ENCODE results near the gene LILRB3.
"Not testable (repeated sequence)": the region's sequence is repeated elsewhere in the genome, so short reads cannot be mapped to it uniquely, and the experiment has no call there.

Gene LILRB3

DNA sequence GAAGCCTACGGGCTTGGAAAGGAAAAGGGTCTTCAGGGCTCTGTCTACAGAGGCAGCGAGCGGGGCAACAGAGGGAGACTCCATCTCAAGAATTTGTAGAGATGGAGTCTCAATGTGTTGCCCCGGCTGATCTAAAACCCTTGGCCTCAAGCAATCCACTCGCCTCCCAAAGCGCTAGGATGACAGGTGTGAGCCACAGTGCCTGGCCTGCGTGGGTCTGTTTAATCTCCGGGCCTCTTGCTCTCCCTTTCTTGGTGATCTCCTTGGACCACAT is 14.1 kb downstream of the LILRB3 start:
- Histone ChIP-seq H3K4me1 (peaks cover 80% of the 10 kb centered on the region), H3K36me3 (peaks cover 91% of the 10 kb centered on the region), H3K4me3 (no peak overlapping the region), H3K27me3 (no peaks in the 10 kb centered on the region), H3K4me2 (peak overlapping the region; percentile 97), H3K27ac (peak overlapping the region; percentile 51), H4K20me1 (peaks cover 100% of the 10 kb centered on the region), H3K9ac (peak overlapping the region; percentile 51), H3K9me3 (peaks cover 7% of the 10 kb centered on the region; the same call in 1 of the 2 replicates)
- no peak for TF ChIP-seq Cebpa-rat (IDR thresholded peaks at IDR 0.05)

DNA sequence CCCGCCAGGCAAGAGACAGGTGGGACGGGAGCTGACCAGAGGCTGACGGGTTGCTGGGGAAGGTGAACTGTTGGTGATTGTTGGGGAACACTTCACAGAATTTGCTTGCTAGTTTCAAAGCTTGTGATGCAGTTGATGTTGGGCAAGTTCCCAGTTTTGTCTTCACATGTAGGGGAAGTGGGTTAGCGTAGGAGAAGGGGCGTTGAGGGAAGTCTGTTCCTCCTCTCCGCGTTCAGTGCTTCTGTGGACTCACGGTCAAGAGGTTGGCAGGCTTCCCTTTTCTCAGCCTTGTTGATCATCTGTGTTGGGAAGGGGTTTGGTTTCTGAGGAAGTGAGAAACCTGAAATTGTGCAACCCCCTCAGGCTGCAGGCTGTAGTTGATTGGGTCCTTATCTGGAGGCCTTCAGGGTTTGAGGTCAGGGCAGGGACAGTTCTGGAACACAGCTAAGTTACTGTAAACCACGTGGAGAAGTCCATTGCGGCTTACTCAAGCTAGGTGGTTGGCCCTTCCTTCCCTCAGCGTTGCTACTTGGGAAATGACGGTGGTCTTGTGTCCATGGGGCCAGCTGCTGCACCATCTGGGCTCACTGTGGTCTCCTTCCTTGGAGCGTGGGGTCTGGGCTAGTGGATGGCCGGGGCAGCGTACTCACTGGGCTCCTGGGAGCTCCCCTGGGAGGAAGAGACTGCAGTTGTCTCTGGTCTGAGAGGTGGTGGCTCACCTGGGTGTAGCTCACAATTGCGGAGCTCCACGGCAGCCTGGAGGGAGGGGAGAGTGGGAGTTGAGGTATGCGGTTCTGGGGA is 14.6 kb downstream of the LILRB3 start:
- Histone ChIP-seq H3K9ac (peak overlapping the region; percentile 51), H3K4me2 (peak overlapping the region; percentile 97), H3K27ac (peak overlapping the region; percentile 51), H3K4me1 (peaks cover 86% of the 10 kb centered on the region), H3K27me3 (no peaks in the 10 kb centered on the region), H3K9me3 (0 out of 2 replicates have a peak, but pooled peaks cover 2% of the 10 kb centered on the region), H3K36me3 (peaks cover 92% of the 10 kb centered on the region), H4K20me1 (peaks cover 100% of the 10 kb centered on the region), H3K4me3 (no peak overlapping the region)
- TF ChIP-seq Cebpa-rat (IDR thresholded peaks at IDR 0.05): peak; percentile 90

DNA sequence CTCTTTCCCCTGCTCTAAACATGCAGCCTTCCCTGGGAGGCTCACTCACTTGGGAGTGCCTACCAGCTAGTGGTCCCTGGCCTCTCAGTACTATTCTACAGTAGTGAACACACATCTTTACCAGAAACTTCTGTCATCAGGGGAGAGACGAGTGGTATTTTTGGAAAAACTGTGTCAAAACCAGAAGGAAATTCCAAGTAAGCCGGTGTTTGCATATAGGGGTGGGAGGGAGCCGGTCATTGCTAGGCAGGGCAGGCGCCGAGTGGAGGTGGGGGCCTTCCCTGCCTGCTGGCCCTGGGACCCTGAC is 15.2 kb downstream of the LILRB3 start:
- TF ChIP-seq Cebpa-rat (IDR thresholded peaks at IDR 0.05): no peak
- Histone ChIP-seq H3K4me2 (peak overlapping the region; percentile 97), H3K4me3 (no peak overlapping the region), H3K9me3 (no peaks in the 10 kb centered on the region), H3K4me1 (peaks cover 91% of the 10 kb centered on the region), H3K36me3 (peaks cover 93% of the 10 kb centered on the region), H4K20me1 (peaks cover 100% of the 10 kb centered on the region), H3K9ac (peak overlapping the region; percentile 51; the same call in 1 of the 2 replicates), H3K27ac (peak overlapping the region; percentile 51; the same call in 1 of the 2 replicates), H3K27me3 (no peaks in the 10 kb centered on the region)

DNA sequence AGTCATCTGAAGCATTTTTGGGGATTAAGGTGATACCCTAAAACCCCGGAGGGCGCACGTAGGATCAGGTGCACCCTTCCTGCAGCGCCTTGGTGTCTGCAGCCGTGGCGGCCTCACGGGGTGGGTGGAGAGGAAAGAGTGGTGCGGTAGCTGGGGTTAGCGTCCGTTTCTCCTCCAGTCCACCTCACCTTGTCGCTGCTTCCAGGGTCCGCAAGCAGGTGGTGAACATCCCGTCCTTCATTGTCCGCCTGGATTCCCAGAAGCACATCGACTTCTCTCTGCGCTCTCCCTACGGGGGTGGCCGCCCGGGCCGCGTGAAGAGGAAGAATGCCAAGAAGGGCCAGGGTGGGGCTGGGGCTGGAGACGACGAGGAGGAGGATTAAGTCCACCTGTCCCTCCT is 15.6 kb downstream of the LILRB3 start:
- peaks cover 96% of the 10 kb centered on the region for H3K4me1 ChIP-seq

DNA sequence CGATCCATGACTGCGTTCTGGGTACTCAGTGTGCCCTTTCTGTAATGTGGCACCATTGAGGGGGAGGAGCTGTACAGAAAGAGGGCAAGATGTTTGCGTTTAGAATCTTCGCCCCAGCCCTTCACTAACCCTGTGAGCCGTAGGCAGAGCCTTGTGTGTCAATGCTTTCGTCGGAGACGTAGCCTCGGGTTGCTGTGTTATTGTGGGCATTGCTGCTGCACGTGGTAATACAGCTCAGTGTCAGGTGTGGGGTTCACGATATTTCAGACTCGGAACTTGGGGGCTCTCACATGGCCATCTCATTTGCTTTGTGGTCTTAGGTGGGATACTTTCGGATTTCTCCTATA is 16.0 kb downstream of the LILRB3 start:
- TF ChIP-seq Cebpa-rat (IDR thresholded peaks at IDR 0.05): no peak
- H3K27me3 ChIP-seq: no peaks in the 10 kb centered on the region
- H3K9ac ChIP-seq: peak overlapping the region; percentile 51
- peaks cover 99% of the 10 kb centered on the region for H3K4me1 ChIP-seq
- H3K9me3 ChIP-seq: no peaks in the 10 kb centered on the region
- no peak overlapping the region for H3K27ac ChIP-seq
- peak overlapping the region; percentile 97 for H3K4me2 ChIP-seq
- peaks cover 93% of the 10 kb centered on the region for H3K36me3 ChIP-seq
- H3K4me3 ChIP-seq: no peak overlapping the region
- H4K20me1 ChIP-seq: peaks cover 100% of the 10 kb centered on the region

More for the DNA sequence above, 15.6 kb downstream of the LILRB3 start:
- not testable (repeated sequence) for H3K27me3 ChIP-seq, H3K4me3 ChIP-seq, H3K9me3 ChIP-seq, H3K27ac ChIP-seq
- Histone ChIP-seq H4K20me1 (peaks cover 100% of the 10 kb centered on the region), H3K36me3 (peaks cover 93% of the 10 kb centered on the region), H3K4me2 (peak overlapping the region; percentile 97), H3K9ac (peak overlapping the region; percentile 51)

DNA sequence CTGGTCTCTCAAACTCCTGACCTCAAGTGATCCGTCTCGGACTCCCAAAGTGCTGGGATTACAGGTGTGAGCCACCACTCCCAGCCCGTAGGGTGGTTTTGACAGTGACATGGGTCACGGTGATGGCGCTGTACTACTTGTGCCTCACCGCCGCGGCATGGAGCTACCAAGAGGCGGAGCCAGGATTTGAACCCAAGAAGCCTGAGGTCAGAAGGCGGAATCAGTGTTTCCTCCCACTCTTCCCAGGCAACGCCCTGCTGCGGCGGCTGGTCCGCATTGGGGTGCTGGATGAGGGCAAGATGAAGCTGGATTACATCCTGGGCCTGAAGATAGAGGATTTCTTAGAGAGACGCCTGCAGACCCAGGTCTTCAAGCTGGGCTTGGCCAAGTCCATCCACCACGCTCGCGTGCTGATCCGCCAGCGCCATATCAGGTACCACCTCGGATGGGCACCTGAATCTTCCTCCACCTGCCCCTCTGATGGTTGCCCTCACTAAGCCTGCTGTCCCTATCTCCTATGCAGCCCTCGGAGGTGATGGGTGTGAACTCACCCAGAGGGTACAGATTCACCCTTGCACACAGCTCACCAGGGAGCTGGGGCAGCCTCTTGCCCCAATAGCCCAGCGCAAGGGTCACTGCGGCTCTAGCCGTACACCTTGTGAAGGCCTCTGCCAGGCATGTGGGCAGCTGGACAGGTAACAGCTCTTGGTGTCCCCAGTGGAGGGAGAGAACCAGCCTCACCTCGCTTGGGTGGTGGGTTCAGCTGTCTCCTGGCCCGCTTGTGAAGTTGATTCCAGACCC is 16.6 kb downstream of the LILRB3 start:
- Histone ChIP-seq H3K9ac (peak overlapping the region; percentile 51), H3K27ac (no peak overlapping the region), H3K27me3 (no peaks in the 10 kb centered on the region), H3K4me1 (peaks cover 96% of the 10 kb centered on the region), H4K20me1 (peaks cover 100% of the 10 kb centered on the region), H3K9me3 (no peaks in the 10 kb centered on the region), H3K36me3 (peaks cover 93% of the 10 kb centered on the region), H3K4me2 (peak overlapping the region; percentile 97), H3K4me3 (no peak overlapping the region)
- TF ChIP-seq Cebpa-rat (IDR thresholded peaks at IDR 0.05): no peak

DNA sequence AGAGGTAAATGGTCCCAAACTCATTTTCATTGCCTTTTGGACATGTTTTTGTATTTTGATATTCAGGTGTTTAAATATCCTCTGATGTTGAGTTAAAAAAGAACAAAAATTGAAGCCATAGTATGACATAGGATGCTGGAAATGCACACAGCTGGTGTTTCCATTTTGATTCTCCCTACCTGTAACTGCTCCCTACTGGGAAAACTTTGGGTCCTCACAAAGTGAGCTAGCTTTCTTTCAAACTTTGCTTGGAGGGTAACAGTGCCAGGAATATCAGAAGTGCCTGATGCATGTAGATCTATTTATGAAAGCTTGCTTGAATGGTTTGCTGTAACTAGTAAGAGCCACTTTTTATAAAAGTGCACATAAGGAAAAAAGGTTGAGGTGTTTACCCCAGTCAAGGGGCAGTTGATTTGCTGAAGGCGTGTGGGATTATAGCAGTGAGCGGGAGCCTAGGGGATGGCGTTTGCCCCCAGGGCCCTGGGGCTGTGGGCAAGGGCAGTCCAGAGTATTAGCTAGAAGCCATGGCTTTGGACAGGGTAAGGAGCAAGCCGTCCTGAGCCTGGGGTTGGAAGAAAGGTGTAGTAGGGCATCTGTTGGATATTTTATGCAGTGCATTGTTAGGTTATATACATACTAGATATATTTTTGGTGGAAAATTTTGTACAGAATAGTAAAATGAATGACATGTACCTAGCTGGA is 17.9 kb downstream of the LILRB3 start:
- Histone ChIP-seq H3K9me3 (no peaks in the 10 kb centered on the region), H3K9ac (peak overlapping the region; percentile 58), H3K4me3 (no peak overlapping the region), H3K4me2 (peak overlapping the region; percentile 97), H4K20me1 (peaks cover 90% of the 10 kb centered on the region), H3K4me1 (peaks cover 87% of the 10 kb centered on the region), H3K36me3 (peaks cover 88% of the 10 kb centered on the region), H3K27me3 (no peaks in the 10 kb centered on the region), H3K27ac (no peak overlapping the region)
- no peak for TF ChIP-seq Cebpa-rat (IDR thresholded peaks at IDR 0.05)

DNA sequence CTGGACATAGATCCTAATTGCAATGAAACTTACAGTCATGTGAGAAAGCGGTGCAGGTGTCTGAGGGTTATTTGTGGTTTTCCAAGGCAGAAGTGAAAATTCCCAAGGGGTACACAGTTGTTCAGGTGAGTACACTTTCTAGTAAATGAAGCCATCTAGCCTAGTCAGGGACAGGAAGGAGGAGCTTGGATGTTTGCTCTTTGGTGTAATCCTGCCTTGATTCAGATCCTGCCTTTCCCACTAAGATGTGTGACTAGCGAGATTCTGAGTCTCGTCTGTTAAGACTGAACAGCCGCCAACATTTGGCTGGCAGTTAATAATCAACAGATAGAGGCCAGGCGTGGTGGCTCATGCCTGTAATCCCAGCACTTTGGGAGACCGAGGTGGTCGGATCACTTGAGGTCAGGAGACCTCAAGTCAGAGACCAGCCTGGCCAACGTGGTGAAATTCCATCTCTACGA is 19.6 kb downstream of the LILRB3 start:
- Histone ChIP-seq H3K4me1 (peaks cover 75% of the 10 kb centered on the region), H3K4me3 (peak overlapping the region; percentile 86), H3K9me3 (no peaks in the 10 kb centered on the region), H3K36me3 (peaks cover 77% of the 10 kb centered on the region), H3K9ac (peak overlapping the region; percentile 97), H4K20me1 (peaks cover 73% of the 10 kb centered on the region), H3K4me2 (peak overlapping the region; percentile 97), H3K27me3 (no peaks in the 10 kb centered on the region), H3K27ac (no peak overlapping the region; the same call in 1 of the 2 replicates)
- TF ChIP-seq Cebpa-rat (IDR thresholded peaks at IDR 0.05): no peak

DNA sequence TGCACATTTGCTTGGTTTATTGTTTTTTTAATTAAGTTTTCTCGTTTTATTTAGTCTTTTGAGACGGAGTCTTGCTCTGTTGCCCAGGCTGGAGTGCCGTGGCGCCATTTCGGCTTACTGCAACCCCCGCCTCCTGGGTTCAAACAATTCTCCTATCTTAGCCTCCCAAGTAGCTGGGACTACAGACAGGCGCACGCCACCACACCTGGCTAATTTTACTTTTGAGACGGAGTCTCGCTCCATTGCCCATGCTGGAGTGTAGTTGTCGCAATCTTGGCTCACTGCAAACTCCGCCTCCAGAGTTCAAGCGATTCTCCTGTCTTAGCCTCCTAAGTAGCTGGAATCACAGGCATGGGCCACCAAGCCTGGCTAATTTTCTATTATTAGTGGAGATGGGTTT is 20.8 kb downstream of the LILRB3 start:
- no peak for TF ChIP-seq Cebpa-rat (IDR thresholded peaks at IDR 0.05)
- Histone ChIP-seq H3K27me3 (no peaks in the 10 kb centered on the region), H3K4me2 (peak overlapping the region; percentile 97), H3K4me3 (peak overlapping the region; percentile 86), H4K20me1 (peaks cover 61% of the 10 kb centered on the region), H3K9me3 (no peaks in the 10 kb centered on the region), H3K4me1 (peaks cover 63% of the 10 kb centered on the region), H3K27ac (peak overlapping the region; percentile 96), H3K9ac (peak overlapping the region; percentile 97), H3K36me3 (peaks cover 67% of the 10 kb centered on the region)

Data from BLaER1 (cell line).